Measurements from ENCODE around the gene SLC34A1. TPM values are rescaled to one million over a fixed set of nuclear protein-coding genes. Genes with fewer than 3 reads are reported as not detected.

The SLC34A1 gene, protein sequence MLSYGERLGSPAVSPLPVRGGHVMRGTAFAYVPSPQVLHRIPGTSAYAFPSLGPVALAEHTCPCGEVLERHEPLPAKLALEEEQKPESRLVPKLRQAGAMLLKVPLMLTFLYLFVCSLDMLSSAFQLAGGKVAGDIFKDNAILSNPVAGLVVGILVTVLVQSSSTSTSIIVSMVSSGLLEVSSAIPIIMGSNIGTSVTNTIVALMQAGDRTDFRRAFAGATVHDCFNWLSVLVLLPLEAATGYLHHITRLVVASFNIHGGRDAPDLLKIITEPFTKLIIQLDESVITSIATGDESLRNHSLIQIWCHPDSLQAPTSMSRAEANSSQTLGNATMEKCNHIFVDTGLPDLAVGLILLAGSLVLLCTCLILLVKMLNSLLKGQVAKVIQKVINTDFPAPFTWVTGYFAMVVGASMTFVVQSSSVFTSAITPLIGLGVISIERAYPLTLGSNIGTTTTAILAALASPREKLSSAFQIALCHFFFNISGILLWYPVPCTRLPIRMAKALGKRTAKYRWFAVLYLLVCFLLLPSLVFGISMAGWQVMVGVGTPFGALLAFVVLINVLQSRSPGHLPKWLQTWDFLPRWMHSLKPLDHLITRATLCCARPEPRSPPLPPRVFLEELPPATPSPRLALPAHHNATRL
- total RNA-seq: not detected in 2 replicates

DNA sequence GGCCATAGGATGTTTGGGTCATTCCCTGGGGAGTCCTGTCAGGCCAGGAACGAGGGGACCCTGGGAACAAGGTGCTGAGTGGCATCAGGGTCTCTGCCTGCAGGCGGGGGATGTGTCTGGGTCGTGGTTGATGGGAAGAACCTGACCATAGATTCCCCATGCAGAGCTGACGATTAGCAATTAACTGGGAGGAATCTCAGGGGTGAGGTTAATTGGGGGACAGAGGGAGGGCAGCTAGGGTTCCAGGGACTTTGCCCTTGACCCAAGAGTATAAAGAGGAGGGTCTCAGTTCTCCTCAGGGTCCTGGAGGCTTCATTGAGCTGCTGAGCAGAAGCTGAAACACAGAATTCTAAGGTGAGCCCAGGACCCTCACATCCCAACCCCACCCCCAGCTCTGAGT is at the start of gene SLC34A1:
TSS of gene SLC34A1 (plus strand) at position 301 of the 400 bp plus-strand sequence. CDS start 1,308 bp downstream, outside the sequence.

DNA sequence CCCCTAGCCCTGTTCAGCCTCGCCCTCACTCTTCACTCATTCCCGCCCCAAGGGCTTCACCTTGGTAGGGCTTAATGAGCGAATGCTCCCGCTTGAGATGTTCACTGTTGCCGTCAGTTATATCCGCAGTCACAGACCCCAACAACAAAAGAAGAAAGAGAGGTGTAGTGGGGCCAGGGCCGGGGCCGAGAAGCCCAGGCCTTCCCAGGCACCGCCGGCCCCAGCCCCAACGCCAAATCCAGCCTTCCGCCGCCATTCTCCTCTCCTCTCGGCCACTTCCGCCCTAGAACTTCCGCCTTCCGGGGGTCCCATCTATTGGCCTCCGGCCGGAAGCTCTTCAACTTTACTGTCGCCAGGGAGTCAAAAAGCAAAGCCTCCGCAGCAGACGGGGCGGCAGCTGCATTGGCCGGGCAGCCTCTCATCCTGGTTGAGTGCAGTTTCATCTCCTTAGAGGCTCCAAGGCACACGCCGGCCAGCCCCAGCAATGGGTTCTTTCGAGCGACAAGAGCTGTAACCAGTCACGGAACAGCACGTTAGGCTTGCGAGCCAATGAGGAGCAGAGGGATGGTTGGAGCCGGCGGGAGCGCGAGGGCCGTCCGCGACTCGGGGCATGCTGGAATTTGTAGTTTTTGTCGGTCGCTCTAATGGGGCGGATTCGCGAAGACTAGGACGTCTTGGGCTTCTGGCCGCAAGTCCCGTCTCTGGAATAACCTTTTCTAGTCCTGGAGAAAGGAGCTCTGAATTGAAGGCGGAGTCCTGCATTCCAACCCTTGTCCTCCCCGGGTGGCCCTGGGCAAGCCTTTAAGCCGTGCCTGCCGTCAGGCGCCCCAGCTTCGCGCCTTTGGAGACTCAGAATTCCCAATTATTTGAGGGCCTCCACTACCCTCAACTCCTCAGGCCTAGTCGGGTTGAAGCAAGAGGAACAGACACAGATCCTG is 32.6 kb upstream of the SLC34A1 start, which contains the start of gene LMAN2:
TSS of gene LMAN2 (minus strand) at position 277 of the 938 bp plus-strand sequence. CDS start at position 256, 21 bp downstream.

DNA sequence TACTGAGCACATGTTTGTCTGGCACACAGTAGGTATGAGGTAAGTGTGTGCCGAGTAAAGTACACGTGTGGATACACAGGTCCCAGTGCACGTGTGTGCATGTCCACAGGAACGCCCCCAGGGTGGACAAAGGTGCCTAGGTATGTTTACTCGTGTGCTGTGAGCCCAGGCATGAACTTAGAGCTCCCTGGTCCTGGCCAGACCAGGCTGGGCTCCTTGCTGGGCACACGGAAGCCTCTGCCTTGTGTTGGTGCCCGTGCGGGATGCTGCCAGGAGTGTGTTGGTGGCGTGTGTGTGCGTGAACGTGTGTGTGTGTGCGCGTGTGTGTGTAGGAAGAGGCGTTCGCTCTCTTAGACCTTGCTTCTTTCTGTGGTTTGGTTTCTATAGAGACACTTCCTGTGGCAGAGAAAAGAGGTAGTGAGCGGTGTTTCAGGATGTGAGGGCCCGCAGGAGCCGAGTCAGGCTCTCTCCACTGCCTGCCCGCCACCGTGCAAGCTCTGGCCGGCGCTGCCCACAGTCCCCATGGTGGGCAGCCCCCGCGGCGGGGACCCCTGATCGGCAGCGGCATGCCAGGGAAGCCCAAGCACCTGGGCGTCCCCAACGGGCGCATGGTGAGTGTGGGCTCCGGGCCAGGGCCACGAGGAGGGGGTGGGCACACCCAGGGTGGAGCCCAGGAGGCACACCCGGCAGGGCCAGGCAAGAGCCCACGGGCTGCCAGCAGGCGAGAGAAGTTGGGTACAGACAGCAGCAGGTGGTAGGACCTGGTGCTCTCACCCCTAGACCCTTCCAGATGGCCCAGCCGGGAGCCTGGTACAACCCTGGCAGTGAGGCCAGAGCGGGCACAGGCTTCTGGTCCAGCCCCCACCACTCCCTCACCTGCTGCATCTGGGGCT is 26.5 kb upstream of the SLC34A1 start, which contains the start of gene RGS14:
TSS of gene RGS14 (plus strand) at position 466 of the 893 bp plus-strand sequence. CDS start at position 567, 101 bp downstream.

DNA sequence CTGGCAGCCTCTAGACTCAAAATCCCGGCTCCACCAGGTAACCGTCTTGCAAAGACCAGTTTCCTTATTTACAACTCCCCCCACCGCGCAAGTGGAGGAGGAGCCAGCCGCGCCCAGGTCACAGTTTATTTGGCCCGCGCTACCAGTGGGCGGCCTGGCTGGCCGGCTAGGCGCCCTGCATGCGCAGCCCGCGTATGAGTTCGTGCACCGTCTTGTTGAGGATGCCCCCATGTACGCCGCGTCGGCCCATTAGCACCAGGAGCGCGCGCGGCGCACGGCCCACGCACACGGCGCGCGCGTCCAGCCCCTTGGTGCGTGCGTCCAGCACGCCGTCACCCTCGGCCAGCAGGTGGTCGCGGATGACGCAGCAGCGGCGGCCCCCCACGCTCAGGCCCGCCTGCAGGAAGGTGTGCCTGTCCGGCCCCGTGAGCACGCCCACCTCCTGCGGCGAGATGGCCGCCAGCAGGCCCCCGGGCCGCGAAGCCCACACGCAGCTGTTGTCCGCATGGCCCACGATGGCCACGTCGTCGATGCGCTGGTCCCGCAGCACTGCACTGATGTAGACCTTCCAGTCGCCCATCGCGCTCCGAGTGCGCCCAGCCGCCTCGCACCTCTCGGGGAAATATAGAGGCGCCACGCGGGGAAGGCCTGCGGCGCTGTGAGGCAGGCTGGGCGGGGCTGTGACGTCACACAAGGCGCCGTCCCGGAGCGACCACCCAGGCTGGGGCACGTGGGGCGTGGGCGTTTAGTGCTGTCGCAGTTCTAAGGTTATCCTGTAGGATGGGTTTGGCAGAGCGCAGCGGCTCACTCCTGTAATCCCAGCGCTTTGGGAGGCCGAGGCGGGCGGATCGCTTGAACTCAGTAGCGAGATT is 16.0 kb downstream of the SLC34A1 start, which contains the start of gene PFN3:
TSS of gene PFN3 (minus strand) at position 665 of the 872 bp plus-strand sequence. CDS start at position 580, 85 bp downstream.

DNA sequence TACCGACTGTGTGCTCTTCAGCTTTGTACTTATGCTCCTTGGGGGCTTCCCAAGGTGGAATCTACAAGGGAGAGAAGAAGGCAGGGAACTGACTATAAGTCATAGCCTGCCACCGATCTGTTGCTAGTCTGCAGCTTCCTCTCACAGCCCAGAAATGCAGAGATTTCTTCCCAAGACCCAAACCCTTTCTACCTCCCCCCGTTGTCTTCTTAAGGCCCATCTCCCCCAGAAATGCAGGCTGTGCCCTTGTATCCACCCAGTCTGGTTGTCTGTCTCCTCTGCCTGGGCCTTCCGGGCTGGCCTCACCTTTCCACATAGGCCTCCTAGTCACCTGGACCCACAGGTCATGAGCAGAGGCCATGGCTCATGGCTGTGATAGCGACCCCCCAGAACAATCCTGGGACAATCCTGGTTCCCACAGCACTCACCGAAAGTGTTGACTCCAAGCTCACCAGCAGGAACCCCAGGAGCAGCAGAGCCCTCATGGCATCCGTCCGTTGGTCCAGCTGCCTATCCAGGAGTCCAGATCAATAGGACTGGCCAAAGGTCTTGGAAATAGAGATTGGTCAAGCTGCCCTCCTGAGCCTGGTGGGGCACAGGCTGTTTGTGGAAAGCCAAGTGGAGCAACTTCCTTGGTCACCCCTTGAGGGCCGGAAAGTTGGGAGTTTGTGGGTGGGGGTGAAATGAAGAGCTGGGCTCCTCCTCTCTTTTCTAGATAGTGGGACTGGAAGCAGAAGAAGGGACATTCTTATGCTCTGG is 25.0 kb downstream of the SLC34A1 start, which contains the start of gene F12:
TSS of gene F12 (minus strand) at position 522 of the 759 bp plus-strand sequence. CDS start at position 485, 37 bp downstream.

DNA sequence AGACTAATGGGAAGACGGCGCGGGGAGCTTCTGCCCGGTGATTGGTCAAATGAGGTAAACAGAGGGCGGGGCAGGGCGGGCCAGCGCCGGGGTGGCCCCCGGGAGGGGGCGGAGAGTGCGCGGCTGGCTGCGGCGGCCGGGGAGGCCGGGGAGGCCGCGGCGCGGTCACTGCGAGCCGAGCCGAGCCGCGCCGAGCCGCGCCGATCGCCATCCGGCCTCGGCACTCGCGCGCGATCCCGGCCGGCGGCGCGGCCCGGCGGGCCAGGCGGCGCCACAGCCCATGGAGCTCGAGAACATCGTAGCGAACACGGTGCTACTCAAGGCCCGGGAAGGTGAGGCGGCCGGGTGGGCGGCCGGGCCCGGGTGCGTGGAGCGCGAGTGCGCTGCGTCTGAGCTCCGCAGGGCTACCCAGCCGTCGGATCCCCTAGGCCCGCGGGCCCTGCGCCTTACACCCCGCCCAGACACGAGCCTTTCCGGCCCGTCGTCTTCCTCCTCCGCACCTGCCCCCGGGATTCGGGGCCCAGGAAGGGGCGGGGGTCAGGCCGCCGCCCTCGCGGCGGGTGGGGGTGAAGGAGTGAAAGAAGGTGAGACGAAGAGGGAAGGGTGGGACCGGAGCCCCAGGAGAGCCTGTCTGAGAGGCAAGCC is 42.5 kb downstream of the SLC34A1 start, which contains the start of gene GRK6:
TSS of gene GRK6 (plus strand) at position 111 of the 645 bp plus-strand sequence. CDS start at position 281, 170 bp downstream.

DNA sequence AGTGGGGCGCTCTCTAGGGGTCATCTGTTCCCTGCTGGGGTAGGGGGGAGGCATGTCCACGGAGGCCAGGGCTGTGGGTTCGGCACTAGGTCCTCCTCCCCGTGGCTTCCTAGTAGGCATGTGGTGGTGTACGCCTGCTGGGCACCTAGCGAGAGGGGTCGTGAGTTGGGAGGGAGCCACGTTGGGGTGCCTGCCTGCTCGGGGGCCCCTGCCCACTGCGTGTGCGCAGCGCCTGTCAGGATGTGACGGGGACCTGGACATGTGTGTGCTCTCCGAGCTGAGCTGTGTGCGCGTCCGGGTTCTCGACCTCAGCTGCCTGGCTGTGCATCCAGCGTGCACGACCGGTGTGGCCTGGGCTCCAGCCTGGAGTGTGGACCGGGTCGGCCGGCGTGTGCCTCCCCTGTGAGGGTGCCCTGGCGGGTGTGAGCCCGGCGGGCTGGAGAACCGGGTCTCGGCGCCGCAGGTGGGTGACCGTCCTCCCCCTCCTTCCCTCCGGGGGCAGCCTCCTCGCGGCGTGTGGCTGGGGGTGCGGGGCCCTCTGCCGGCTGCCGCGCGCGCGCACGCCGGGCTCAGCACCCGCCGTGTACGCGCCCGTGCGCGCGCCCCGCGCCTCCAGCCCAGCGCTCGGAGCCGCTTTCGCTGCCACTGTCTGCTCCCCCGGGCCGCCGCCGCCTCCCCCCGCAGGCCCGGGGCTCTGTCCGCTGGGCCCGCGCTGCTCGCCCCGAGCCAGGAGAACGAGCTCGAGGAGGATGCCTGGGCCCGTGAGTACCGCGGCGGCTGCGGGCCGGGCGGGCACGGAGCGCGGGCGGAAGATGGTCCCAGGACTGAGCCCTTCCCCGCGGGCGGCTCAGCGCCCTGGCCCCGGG is 62.2 kb downstream of the SLC34A1 start, which contains the start of gene PRR7:
TSS of gene PRR7 (plus strand) at position 615 of the 866 bp plus-strand sequence. CDS start 8,254 bp downstream, outside the sequence.

Other genes starting within 250 kb of the SLC34A1 start
- 13.9 and 16.5 TPM in 2 replicates for gene RAB24, start 80.7 kb upstream of the SLC34A1 start, total RNA-seq
- 83.1 and 89.0 TPM in 2 replicates for gene PRELID1, start 80.6 kb upstream of the SLC34A1 start, total RNA-seq
- 5.7 and 9.5 TPM in 2 replicates for gene MXD3, start 72.5 kb upstream of the SLC34A1 start, total RNA-seq
- 275 and 291 TPM in 2 replicates for gene LMAN2, start 32.8 kb upstream of the SLC34A1 start, total RNA-seq
- 2.6 and 5.4 TPM in 2 replicates for gene RGS14, start 26.5 kb upstream of the SLC34A1 start, total RNA-seq
- gene PFN3, start 16.2 kb downstream of the SLC34A1 start, total RNA-seq: not detected in 2 replicates
- gene F12, start 25.1 kb downstream of the SLC34A1 start, total RNA-seq: 0.26 TPM in 1 of 2 replicates, not detected in the other
- gene GRK6, start 42.2 kb downstream of the SLC34A1 start, total RNA-seq: 11.5 and 12.8 TPM in 2 replicates
- 10.6 and 11.9 TPM in 2 replicates for gene PRR7, start 62.4 kb downstream of the SLC34A1 start, total RNA-seq
- 64.5 and 74.5 TPM in 2 replicates for gene DBN1, start 89.2 kb downstream of the SLC34A1 start, total RNA-seq
- 65.2 and 97.5 TPM in 2 replicates for gene PDLIM7, start 113.2 kb downstream of the SLC34A1 start, total RNA-seq
- 0.54 and 0.91 TPM in 2 replicates for gene DOK3, start 125.4 kb downstream of the SLC34A1 start, total RNA-seq
- 48.2 and 59.7 TPM in 2 replicates for gene DDX41, start 132.5 kb downstream of the SLC34A1 start, total RNA-seq
- 23.1 and 23.7 TPM in 2 replicates for gene FAM193B, start 170.1 kb downstream of the SLC34A1 start, total RNA-seq
- 111 and 123 TPM in 2 replicates for gene TMED9, start 207.8 kb downstream of the SLC34A1 start, total RNA-seq
- 22.7 and 23.4 TPM in 2 replicates for gene B4GALT7, start 215.7 kb downstream of the SLC34A1 start, total RNA-seq

Measured in articular chondrocyte of knee joint (primary cell).